Right atrium auricular region (tissue), 2 donors: ENCODE data around the gene COL4A4. TPM values are rescaled to one million over a fixed set of nuclear protein-coding genes. Genes with fewer than 3 reads are reported as not detected.
"Not testable (repeated sequence)": the region's sequence is repeated elsewhere in the genome, so short reads cannot be mapped to it uniquely, and the experiment has no call there.

Experiments used
- DNase-seq: peaks from one replicate; pipeline ENCODE4 v3.0.0-alpha.2; 2019; ENCODE audit warnings: low spot score
- H3K27ac ChIP-seq, 2 donors: fragments of 200-600 bp; sonication (generic); 1 replicate in 1 of 2; 2 replicates in 1 of 2; pipeline ENCODE4 v1.5.1; 2016 to 2019
- H3K27me3 ChIP-seq, 2 donors: fragments of 200-600 bp; sonication (generic); one replicate each; pipeline versions ENCODE4 v1.5.1 to v1.6.0; 2017 to 2019
- H3K36me3 ChIP-seq: fragments of 200-600 bp; sonication (generic); one replicate; pipeline ENCODE4 v1.5.1; 2016
- H3K4me1 ChIP-seq, 2 donors: fragments of 200-600 bp; sonication (generic); one replicate each; pipeline versions ENCODE4 v1.5.1 to v1.6.0; 2017 to 2019
- H3K4me3 ChIP-seq, 2 donors: fragments of 200-600 bp; sonication (generic); 1 replicate in 1 of 2; 2 replicates in 1 of 2; pipeline ENCODE4 v1.5.1; 2017 to 2019; ENCODE audit warnings: mild to moderate bottlenecking in 1 of 2, moderate library complexity in 1 of 2
- H3K9me3 ChIP-seq, 2 donors: fragments of 200-600 bp; sonication (generic); one replicate each; pipeline ENCODE4 v1.5.1; 2019
- total RNA-seq, 2 donors: library from RNA; depleted of rRNA; stranded (reverse); fragments of >200 nt; gene quantifications; one replicate each; pipeline ENCODE4 v1.1.0, GENCODE V29; 2016
- TF ChIP-seq, protein P1 (sequence below), 2 donors: fragments of 200-600 bp; sonication (generic); IDR thresholded peaks; one replicate each; pipeline ENCODE4 v1.5.1; 2019; ENCODE audit warnings: antibody characterized with exemption in 2 of 2

The COL4A4 gene
- total RNA-seq, 2 donors from 2014 or later, result 3.8 to 10.0 TPM

DNA sequence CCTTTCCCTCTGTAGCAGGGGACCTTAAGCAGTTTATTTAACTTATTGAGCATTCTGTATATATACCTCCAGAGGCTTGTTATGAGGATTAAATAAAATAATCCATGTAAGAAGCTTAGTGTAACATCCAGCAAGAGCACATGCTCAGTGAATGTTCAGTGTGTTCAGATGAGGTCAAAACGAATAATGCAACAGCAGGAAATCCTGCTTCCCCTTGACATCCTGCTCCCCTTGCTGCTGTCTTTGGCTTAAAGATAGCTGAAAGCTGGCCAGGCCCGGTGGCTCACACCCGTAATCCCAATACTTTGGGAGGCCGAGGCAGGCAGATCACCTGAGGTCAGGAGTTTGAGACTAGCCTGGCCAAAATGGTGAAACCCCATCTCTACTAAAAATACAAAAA lies 68.7 kb downstream of the COL4A4 start:
- no peaks in the 10 kb centered on the region for H3K4me1 ChIP-seq
- no peaks in the 10 kb centered on the region for H3K27me3 ChIP-seq
- peaks cover 6% of the 10 kb centered on the region for H3K36me3 ChIP-seq
- no peak overlapping the region for H3K27ac ChIP-seq
- DNase-seq, result no peak
- no peaks in the 10 kb centered on the region for H3K9me3 ChIP-seq
- TF ChIP-seq, protein P1, sequence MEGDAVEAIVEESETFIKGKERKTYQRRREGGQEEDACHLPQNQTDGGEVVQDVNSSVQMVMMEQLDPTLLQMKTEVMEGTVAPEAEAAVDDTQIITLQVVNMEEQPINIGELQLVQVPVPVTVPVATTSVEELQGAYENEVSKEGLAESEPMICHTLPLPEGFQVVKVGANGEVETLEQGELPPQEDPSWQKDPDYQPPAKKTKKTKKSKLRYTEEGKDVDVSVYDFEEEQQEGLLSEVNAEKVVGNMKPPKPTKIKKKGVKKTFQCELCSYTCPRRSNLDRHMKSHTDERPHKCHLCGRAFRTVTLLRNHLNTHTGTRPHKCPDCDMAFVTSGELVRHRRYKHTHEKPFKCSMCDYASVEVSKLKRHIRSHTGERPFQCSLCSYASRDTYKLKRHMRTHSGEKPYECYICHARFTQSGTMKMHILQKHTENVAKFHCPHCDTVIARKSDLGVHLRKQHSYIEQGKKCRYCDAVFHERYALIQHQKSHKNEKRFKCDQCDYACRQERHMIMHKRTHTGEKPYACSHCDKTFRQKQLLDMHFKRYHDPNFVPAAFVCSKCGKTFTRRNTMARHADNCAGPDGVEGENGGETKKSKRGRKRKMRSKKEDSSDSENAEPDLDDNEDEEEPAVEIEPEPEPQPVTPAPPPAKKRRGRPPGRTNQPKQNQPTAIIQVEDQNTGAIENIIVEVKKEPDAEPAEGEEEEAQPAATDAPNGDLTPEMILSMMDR (IDR thresholded peaks at IDR 0.05), result no peak
- H3K4me3 ChIP-seq, result no peak overlapping the region

- Histone ChIP-seq H3K4me1 (no peaks in the 10 kb centered on the region), H3K27me3 (no peaks in the 10 kb centered on the region), H3K9me3 (no peaks in the 10 kb centered on the region), H3K4me3 (no peak overlapping the region), H3K27ac (no peak overlapping the region), H3K36me3 (peaks cover 14% of the 10 kb centered on the region)
- TF ChIP-seq, protein P1 (IDR thresholded peaks at IDR 0.05), result no peak
- DNase-seq, result no peak
These were observed 81.7 kb downstream of the COL4A4 start for GRCh38 chr2:227082286-227082685.

- peaks cover 0 to 2% of the 10 kb centered on the region in 2 donors for H3K9me3 ChIP-seq
- DNase-seq, result no peak
- no peak overlapping the region for H3K4me3 ChIP-seq
- no peaks in the 10 kb centered on the region for H3K27me3 ChIP-seq
- TF ChIP-seq, protein P1 (IDR thresholded peaks at IDR 0.05), result no peak
- peaks cover 14% of the 10 kb centered on the region for H3K36me3 ChIP-seq
- H3K27ac ChIP-seq, result no peak overlapping the region
- no peaks in the 10 kb centered on the region for H3K4me1 ChIP-seq
These were observed 84.3 kb downstream of the COL4A4 start for GRCh38 chr2:227079726-227080125.

DNA sequence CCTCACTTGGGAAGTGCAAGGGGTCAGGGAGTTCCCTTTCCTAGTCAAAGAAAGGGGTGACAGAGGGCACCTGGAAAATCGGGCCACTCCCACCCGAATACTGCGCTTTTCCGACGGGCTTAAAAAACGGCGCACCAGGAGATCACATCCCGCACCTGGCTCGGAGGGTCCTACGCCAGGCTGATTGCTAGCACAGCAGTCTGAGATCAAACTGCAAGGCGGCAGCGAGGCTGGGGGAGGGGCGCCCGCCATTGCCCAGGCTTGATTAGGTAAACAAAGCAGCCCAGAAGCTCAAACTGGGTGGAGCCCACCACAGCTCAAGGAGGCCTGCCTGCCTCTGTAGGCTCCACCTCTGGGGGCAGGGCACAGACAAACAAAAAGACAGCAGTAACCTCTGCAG lies 98.9 kb downstream of the COL4A4 start:
- H3K4me3 ChIP-seq, H3K9me3 ChIP-seq, H3K27me3 ChIP-seq, H3K36me3 ChIP-seq, H3K4me1 ChIP-seq, DNase-seq, H3K27ac ChIP-seq: not testable (repeated sequence)

GRCh38 chr2:227058888-227059399 lies 105.1 kb downstream of the COL4A4 start:
- Histone ChIP-seq H3K4me1 (no peaks in the 10 kb centered on the region), H3K4me3 (no peak overlapping the region), H3K36me3 (peaks cover 8% of the 10 kb centered on the region), H3K9me3 (no peaks in the 10 kb centered on the region), H3K27ac (no peak overlapping the region), H3K27me3 (no peaks in the 10 kb centered on the region)
- DNase-seq, result no peak
- TF ChIP-seq, protein P1 (IDR thresholded peaks at IDR 0.05), result no peak

DNA sequence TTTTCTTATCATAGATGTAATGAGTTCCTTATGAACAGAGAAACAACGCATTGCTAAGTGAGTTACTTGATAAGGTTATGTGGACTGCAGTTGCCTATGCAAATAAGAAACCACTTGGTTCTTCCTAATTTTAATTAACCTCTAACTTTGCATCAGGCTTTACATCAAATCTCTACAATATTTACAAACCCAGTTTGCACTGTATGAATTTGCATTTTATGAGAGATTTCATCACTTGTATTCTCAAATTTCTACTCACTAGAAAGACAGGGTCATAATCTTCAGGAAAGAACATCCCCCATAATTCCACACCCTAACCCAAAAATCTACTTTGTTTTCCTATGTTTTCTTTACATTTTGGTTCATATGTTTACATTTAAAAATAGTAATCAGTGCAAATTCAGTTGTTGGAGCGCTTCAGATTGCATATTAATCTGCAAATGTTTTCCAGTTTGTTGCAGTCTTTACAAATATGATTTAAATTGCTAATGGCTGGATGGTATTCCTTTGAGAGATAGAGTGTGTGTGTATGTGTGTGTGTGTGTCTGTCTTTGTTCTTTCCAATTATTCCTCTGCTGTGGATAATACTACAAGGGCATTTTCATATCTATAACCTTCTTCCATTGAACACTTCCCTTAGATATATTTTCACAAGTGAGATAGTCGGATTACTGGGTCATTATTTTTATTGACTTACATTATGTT lies 106.1 kb downstream of the COL4A4 start:
- no peaks in the 10 kb centered on the region for H3K27me3 ChIP-seq
- H3K27ac ChIP-seq, result no peak overlapping the region
- H3K36me3 ChIP-seq, result peaks cover 9% of the 10 kb centered on the region

More for the DNA sequence above, 106.1 kb downstream of the COL4A4 start:
- Histone ChIP-seq H3K4me3 (no peak overlapping the region), H3K4me1 (no peaks in the 10 kb centered on the region), H3K9me3 (no peaks in the 10 kb centered on the region)
- TF ChIP-seq, protein P1 (IDR thresholded peaks at IDR 0.05), result no peak
- no peak for DNase-seq
